Activated CD4-positive, alpha-beta T cell treated with anti-CD3 and anti-CD28 coated beads, Interleukin-2, amount 10 ng/mL, durations not matched to agents 24 days and 14 days (primary cell): ENCODE data around the gene NOG. TPM values are rescaled to one million over a fixed set of nuclear protein-coding genes. Genes with fewer than 3 reads are reported as not detected.
A peak's percentile ranks its signal among the peaks of the same experiment; 100 is the strongest.

Experiments used
- DNase-seq: peaks from one replicate; pipeline ENCODE4 v3.0.0; 2022
- H3K27ac Mint-ChIP-seq: one replicate; pipeline ENCODE4 v1.8.0; 2022; ENCODE audit warnings: mild to moderate bottlenecking, mixed read lengths
- H3K27me3 Mint-ChIP-seq: one replicate; pipeline ENCODE4 v1.8.0; 2022; ENCODE audit warnings: mixed read lengths
- H3K36me3 Mint-ChIP-seq: one replicate; pipeline ENCODE4 v1.8.0; 2022; ENCODE audit warnings: low read depth, mild to moderate bottlenecking, mixed read lengths
- H3K4me1 Mint-ChIP-seq: one replicate; pipeline ENCODE4 v1.8.0; 2021; ENCODE audit warnings: mixed read lengths
- H3K4me3 Mint-ChIP-seq: one replicate; pipeline ENCODE4 v1.8.0; 2022; ENCODE audit warnings: mild to moderate bottlenecking, moderate library complexity, mixed read lengths
- H3K9me3 Mint-ChIP-seq: one replicate; pipeline ENCODE4 v1.8.0; 2021; ENCODE audit warnings: mixed read lengths
- intact Hi-C: fragments of 100-400 bp; cut with micrococcal nuclease; formaldehyde crosslinking; loops from one replicate; pipeline ENCODE4 v1.15.1; 2023
- total RNA-seq: library from RNA; stranded (reverse); gene quantifications from 2 replicates; pipeline ENCODE4 v1.2.3, GENCODE V29; 2022

The NOG gene
- total RNA-seq, 1 donor from 2014 or later, result 0.21 TPM

- Mint-ChIP-seq H3K36me3 (no peaks in the 10 kb centered on the region), H3K27me3 (peaks cover 14% of the 10 kb centered on the region), H3K27ac (no peak overlapping the region), H3K4me3 (peak overlapping the region; percentile 3), H3K4me1 (peaks cover 23% of the 10 kb centered on the region), H3K9me3 (no peaks in the 10 kb centered on the region)
- peak; percentile 78 for DNase-seq
- intact Hi-C loops, result no loop called here
Observed at GRCh38 chr17:56602292-56603130, 9.0 kb downstream of the NOG start.

- H3K36me3 Mint-ChIP-seq, result no peaks in the 10 kb centered on the region
- no peak overlapping the region for H3K4me3 Mint-ChIP-seq
- intact Hi-C loops, result no loop called here
- peaks cover 9% of the 10 kb centered on the region for H3K27me3 Mint-ChIP-seq
- no peak overlapping the region for H3K27ac Mint-ChIP-seq
- peaks cover 21% of the 10 kb centered on the region for H3K4me1 Mint-ChIP-seq
- H3K9me3 Mint-ChIP-seq, result no peaks in the 10 kb centered on the region
- DNase-seq, result no peak
Observed at GRCh38 chr17:56603486-56604238, 10.2 kb downstream of the NOG start.

DNA sequence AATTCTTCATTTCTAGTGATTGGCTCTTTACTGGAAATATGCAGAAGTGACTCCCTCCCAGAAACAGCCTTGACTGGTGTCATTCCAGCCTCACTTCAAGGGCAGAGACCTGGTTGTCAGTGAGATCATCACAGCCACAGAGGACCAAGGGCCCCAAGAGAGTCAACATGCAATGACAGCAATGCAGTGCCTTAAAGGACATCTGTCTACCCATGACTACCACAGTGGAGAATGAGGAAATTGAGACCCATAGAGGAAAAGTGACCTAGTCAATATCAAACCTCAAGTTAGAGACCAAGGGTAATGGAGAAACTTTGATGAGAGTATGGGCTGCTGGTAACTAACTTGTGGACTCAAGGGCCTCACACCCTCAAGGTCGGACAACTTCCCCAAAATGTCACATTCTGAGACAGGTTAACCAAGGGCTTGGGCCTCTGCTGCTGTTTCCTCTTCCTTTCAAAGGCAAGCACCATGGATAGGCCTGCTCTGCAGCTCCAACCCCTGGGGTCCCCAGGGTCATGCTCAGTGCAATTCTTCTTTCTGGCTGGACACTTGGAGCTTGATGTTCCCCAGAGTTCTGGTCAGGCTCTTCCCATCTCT is 11.3 kb downstream of the NOG start:
- Mint-ChIP-seq H3K9me3 (no peaks in the 10 kb centered on the region), H3K4me1 (peaks cover 17% of the 10 kb centered on the region), H3K27me3 (peaks cover 4% of the 10 kb centered on the region), H3K4me3 (no peak overlapping the region), H3K27ac (no peak overlapping the region), H3K36me3 (no peaks in the 10 kb centered on the region)
- no peak for DNase-seq
- intact Hi-C loops, result no loop called here

DNA sequence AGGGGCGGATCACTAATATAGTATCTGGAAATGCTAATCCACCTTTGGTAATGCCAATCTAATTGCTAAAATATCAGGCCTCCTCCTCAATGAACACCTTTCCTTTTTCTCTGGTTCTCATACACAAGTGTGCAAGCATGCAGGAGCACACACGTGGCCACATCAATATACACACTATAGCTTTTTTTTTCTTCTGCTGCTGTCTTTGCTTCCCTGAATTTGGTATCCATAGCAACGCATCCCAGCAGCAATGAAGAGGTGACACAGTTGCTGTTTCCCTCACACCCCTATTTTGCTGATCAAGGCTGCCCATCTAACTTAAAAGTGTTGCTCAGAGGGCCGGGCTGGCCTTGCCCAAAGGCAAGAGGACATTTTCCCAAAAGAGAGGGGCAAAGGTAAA is 15.4 kb downstream of the NOG start:
- no peaks in the 10 kb centered on the region for H3K36me3 Mint-ChIP-seq
- intact Hi-C loops, result no loop called here
- DNase-seq, result no peak
- H3K27me3 Mint-ChIP-seq, result peaks cover 4% of the 10 kb centered on the region
- peaks cover under 1% of the 10 kb centered on the region for H3K4me1 Mint-ChIP-seq
- H3K9me3 Mint-ChIP-seq, result no peaks in the 10 kb centered on the region
- H3K4me3 Mint-ChIP-seq, result no peak overlapping the region
- no peak overlapping the region for H3K27ac Mint-ChIP-seq

- H3K27me3 Mint-ChIP-seq, result peaks cover 2% of the 10 kb centered on the region
- H3K4me3 Mint-ChIP-seq, result no peak overlapping the region
- no peaks in the 10 kb centered on the region for H3K9me3 Mint-ChIP-seq
- DNase-seq, result no peak
- H3K4me1 Mint-ChIP-seq, result no peaks in the 10 kb centered on the region
- H3K27ac Mint-ChIP-seq, result no peak overlapping the region
- no peaks in the 10 kb centered on the region for H3K36me3 Mint-ChIP-seq
- intact Hi-C loops, result no loop called here
Observed at GRCh38 chr17:56610321-56610720, 16.8 kb downstream of the NOG start.

- intact Hi-C loops, result no loop called here
- Mint-ChIP-seq H3K9me3 (no peaks in the 10 kb centered on the region), H3K27ac (no peak overlapping the region), H3K36me3 (no peaks in the 10 kb centered on the region), H3K4me3 (no peak overlapping the region), H3K27me3 (no peaks in the 10 kb centered on the region), H3K4me1 (no peaks in the 10 kb centered on the region)
- no peak for DNase-seq
Observed at GRCh38 chr17:56613131-56613530, 19.6 kb downstream of the NOG start.

- Mint-ChIP-seq H3K4me1 (no peaks in the 10 kb centered on the region), H3K36me3 (no peaks in the 10 kb centered on the region), H3K27ac (no peak overlapping the region), H3K9me3 (no peaks in the 10 kb centered on the region), H3K27me3 (no peaks in the 10 kb centered on the region), H3K4me3 (no peak overlapping the region)
- no peak for DNase-seq
- intact Hi-C loops, result no loop called here
Observed at GRCh38 chr17:56614522-56614921, 21.0 kb downstream of the NOG start.

GRCh38 chr17:56616239-56616638 is 22.7 kb downstream of the NOG start:
- DNase-seq, result no peak
- Mint-ChIP-seq H3K4me3 (no peak overlapping the region), H3K9me3 (no peaks in the 10 kb centered on the region), H3K27me3 (no peaks in the 10 kb centered on the region), H3K27ac (no peak overlapping the region), H3K4me1 (no peaks in the 10 kb centered on the region), H3K36me3 (no peaks in the 10 kb centered on the region)
- intact Hi-C loops, result no loop called here

- no peaks in the 10 kb centered on the region for H3K36me3 Mint-ChIP-seq
- H3K4me1 Mint-ChIP-seq, result no peaks in the 10 kb centered on the region
- H3K9me3 Mint-ChIP-seq, result no peaks in the 10 kb centered on the region
- H3K27ac Mint-ChIP-seq, result no peak overlapping the region
- DNase-seq, result no peak
- intact Hi-C loops, result no loop called here
- peaks cover 14% of the 10 kb centered on the region for H3K27me3 Mint-ChIP-seq
- no peak overlapping the region for H3K4me3 Mint-ChIP-seq
Observed at GRCh38 chr17:56623383-56623782, 29.9 kb downstream of the NOG start.

GRCh38 chr17:56624309-56624708 is 30.8 kb downstream of the NOG start:
- H3K27ac Mint-ChIP-seq, result no peak overlapping the region
- H3K36me3 Mint-ChIP-seq, result no peaks in the 10 kb centered on the region
- DNase-seq, result no peak
- intact Hi-C loops, result no loop called here
- no peak overlapping the region for H3K4me3 Mint-ChIP-seq
- H3K9me3 Mint-ChIP-seq, result no peaks in the 10 kb centered on the region
- no peaks in the 10 kb centered on the region for H3K4me1 Mint-ChIP-seq
- H3K27me3 Mint-ChIP-seq, result peaks cover 14% of the 10 kb centered on the region

- H3K27me3 Mint-ChIP-seq, result peaks cover 14% of the 10 kb centered on the region
- H3K36me3 Mint-ChIP-seq, result no peaks in the 10 kb centered on the region
- no peak overlapping the region for H3K4me3 Mint-ChIP-seq
- H3K27ac Mint-ChIP-seq, result no peak overlapping the region
- H3K4me1 Mint-ChIP-seq, result no peaks in the 10 kb centered on the region
- no peak for DNase-seq
- intact Hi-C loops, result no loop called here
- H3K9me3 Mint-ChIP-seq, result no peaks in the 10 kb centered on the region
Observed at GRCh38 chr17:56624912-56625311, 31.4 kb downstream of the NOG start.

DNA sequence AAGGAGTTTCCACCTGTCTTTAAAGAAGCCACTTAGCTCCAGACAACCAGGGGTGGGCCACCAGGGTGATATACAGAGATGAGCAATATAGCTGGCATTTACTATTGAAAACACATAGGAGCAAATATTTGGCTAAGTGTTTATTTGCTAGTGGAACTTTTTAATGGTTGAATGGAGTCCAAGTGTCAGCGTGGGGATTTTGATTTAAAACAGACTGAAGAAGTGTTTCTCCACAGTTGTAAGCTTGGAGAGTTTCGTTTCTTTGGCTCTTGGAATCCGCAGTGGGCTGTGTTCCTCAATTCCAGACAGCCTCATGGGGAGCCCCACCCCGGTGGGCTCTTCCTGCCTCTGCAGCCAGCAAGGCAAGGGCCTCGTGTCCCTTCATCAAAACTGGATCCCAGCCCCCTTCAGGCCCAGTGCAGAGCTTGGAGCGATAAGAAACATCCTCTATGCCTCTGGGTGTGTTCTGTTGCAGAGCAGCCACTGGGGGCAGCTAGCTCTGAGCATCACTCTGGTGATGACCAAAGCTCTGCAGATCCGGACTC is 36.1 kb downstream of the NOG start:
- H3K27me3 Mint-ChIP-seq, result peaks cover 10% of the 10 kb centered on the region
- intact Hi-C loops, result no loop called here
- no peak overlapping the region for H3K27ac Mint-ChIP-seq
- no peak for DNase-seq
- H3K36me3 Mint-ChIP-seq, result no peaks in the 10 kb centered on the region
- H3K4me1 Mint-ChIP-seq, result no peaks in the 10 kb centered on the region
- no peak overlapping the region for H3K4me3 Mint-ChIP-seq
- H3K9me3 Mint-ChIP-seq, result no peaks in the 10 kb centered on the region

DNA sequence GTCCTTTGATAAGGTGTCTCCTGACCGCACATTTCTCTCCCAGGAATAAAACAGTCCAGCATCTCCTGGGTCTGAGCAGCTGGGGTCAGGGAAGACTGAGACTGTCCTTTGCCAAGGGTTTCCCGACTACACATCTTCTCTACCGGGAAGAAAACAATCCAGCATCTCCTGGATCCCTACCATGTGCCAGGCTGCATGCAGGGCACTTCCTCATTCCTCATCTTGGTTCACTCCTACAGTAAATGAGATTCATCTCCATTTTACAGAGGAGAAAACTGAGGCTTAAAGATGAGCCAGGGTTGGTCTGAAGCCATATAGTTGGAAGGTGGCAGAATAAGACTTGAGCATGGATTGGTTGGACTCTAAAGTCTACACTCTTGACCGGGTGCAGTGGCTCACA is 36.7 kb downstream of the NOG start:
- intact Hi-C loops, result no loop called here
- H3K27me3 Mint-ChIP-seq, result peaks cover 10% of the 10 kb centered on the region
- DNase-seq, result no peak
- no peaks in the 10 kb centered on the region for H3K4me1 Mint-ChIP-seq
- H3K36me3 Mint-ChIP-seq, result no peaks in the 10 kb centered on the region
- no peak overlapping the region for H3K4me3 Mint-ChIP-seq
- no peak overlapping the region for H3K27ac Mint-ChIP-seq
- no peaks in the 10 kb centered on the region for H3K9me3 Mint-ChIP-seq

GRCh38 chr17:56633681-56634080 is 40.2 kb downstream of the NOG start:
- H3K27ac Mint-ChIP-seq, result no peak overlapping the region
- intact Hi-C loops, result no loop called here
- H3K4me1 Mint-ChIP-seq, result no peaks in the 10 kb centered on the region
- peaks cover 7% of the 10 kb centered on the region for H3K27me3 Mint-ChIP-seq
- no peak for DNase-seq
- H3K9me3 Mint-ChIP-seq, result no peaks in the 10 kb centered on the region
- H3K4me3 Mint-ChIP-seq, result no peak overlapping the region
- H3K36me3 Mint-ChIP-seq, result no peaks in the 10 kb centered on the region
